ENCODE data around the gene TSEN34.

- TF ChIP-seq, protein P1, sequence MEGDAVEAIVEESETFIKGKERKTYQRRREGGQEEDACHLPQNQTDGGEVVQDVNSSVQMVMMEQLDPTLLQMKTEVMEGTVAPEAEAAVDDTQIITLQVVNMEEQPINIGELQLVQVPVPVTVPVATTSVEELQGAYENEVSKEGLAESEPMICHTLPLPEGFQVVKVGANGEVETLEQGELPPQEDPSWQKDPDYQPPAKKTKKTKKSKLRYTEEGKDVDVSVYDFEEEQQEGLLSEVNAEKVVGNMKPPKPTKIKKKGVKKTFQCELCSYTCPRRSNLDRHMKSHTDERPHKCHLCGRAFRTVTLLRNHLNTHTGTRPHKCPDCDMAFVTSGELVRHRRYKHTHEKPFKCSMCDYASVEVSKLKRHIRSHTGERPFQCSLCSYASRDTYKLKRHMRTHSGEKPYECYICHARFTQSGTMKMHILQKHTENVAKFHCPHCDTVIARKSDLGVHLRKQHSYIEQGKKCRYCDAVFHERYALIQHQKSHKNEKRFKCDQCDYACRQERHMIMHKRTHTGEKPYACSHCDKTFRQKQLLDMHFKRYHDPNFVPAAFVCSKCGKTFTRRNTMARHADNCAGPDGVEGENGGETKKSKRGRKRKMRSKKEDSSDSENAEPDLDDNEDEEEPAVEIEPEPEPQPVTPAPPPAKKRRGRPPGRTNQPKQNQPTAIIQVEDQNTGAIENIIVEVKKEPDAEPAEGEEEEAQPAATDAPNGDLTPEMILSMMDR (IDR thresholded peaks at IDR 0.05; ENCODE audit: borderline replicate concordance, extremely low read depth, low read length, poor library complexity, severe bottlenecking), result no peak
- no peak for TF ChIP-seq EZH2 (IDR thresholded peaks at IDR 0.05; ENCODE audit: borderline replicate concordance, low read depth, low read length, severe bottlenecking)
These were observed 42.8 kb downstream of the TSEN34 start for GRCh38 chr19:54233941-54234340.

Data from DND-41 (cell line).